Liver (tissue), 3 donors: Measurements from ENCODE around the gene CCDC178.

Experiments
- GABPA ChIP-seq, 2 donors: IDR thresholded peaks in 1 of 2; conservative IDR thresholded peaks in 1 of 2; 2 replicates each; pipeline ENCODE4 v1.6.1; 2016; ENCODE audit warnings: antibody characterized with exemption in 2 of 2, mild to moderate bottlenecking in 1 of 2, moderate library complexity in 1 of 2
- HNF4G ChIP-seq: IDR thresholded peaks from 2 replicates; pipeline ENCODE4 v1.6.1; 2016; ENCODE audit warnings: antibody characterized with exemption
- SP1 ChIP-seq: IDR thresholded peaks from 2 replicates; pipeline ENCODE4 v1.6.1; 2018; ENCODE audit warnings: antibody characterized with exemption, mild to moderate bottlenecking
- TAF1 ChIP-seq: conservative IDR thresholded peaks from 2 replicates; pipeline ENCODE4 v1.6.1; 2016; ENCODE audit warnings: antibody characterized with exemption, mild to moderate bottlenecking
- YY1 ChIP-seq: IDR thresholded peaks from 2 replicates; pipeline ENCODE4 v1.6.1; 2016; ENCODE audit warnings: antibody characterized with exemption, mild to moderate bottlenecking
- TF ChIP-seq, protein P1 (sequence below): fragments of 150-350 bp; IDR thresholded peaks from 2 replicates; pipeline ENCODE4 v1.5.1; 2017; ENCODE audit warnings: improper control_type of control experiment, low read depth, low read length; ENCODE audit not compliant: missing input control
- TF ChIP-seq, protein P2 (sequence below): IDR thresholded peaks from 2 replicates; pipeline ENCODE4 v1.6.1; 2016; ENCODE audit warnings: antibody characterized with exemption, mild to moderate bottlenecking
- TF ChIP-seq, protein P3 (sequence below): IDR thresholded peaks from 2 replicates; pipeline ENCODE4 v1.6.1; 2016; ENCODE audit warnings: antibody characterized with exemption
- TF ChIP-seq, protein P4 (sequence below): IDR thresholded peaks from 2 replicates; pipeline ENCODE4 v1.6.1; 2016; ENCODE audit warnings: antibody characterized with exemption
- donor health status: healthy.
- donor health status: healthy.

DNA sequence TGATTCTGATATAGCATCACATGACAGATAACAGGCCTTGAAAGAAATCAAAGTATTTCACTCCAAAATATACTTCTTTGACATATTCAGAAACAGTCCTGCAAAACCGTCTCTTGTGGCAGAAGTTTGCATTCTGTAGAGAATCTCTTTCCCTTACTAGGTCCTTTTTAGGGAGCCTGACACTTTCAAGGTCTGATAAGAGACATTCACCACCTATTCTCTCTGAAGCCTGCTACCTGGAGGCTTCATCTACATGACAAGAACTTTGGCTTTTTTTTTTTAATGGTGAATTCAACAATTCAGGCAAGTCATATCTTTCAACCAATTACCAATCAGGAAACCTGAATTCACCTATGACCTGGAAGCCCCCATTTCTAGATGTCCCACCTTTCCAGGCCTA, 83.8 kb downstream of the CCDC178 start:
- TF ChIP-seq SP1 = no peak
- TF ChIP-seq, protein P1, sequence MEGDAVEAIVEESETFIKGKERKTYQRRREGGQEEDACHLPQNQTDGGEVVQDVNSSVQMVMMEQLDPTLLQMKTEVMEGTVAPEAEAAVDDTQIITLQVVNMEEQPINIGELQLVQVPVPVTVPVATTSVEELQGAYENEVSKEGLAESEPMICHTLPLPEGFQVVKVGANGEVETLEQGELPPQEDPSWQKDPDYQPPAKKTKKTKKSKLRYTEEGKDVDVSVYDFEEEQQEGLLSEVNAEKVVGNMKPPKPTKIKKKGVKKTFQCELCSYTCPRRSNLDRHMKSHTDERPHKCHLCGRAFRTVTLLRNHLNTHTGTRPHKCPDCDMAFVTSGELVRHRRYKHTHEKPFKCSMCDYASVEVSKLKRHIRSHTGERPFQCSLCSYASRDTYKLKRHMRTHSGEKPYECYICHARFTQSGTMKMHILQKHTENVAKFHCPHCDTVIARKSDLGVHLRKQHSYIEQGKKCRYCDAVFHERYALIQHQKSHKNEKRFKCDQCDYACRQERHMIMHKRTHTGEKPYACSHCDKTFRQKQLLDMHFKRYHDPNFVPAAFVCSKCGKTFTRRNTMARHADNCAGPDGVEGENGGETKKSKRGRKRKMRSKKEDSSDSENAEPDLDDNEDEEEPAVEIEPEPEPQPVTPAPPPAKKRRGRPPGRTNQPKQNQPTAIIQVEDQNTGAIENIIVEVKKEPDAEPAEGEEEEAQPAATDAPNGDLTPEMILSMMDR = no peak
- TF ChIP-seq, protein P2, sequence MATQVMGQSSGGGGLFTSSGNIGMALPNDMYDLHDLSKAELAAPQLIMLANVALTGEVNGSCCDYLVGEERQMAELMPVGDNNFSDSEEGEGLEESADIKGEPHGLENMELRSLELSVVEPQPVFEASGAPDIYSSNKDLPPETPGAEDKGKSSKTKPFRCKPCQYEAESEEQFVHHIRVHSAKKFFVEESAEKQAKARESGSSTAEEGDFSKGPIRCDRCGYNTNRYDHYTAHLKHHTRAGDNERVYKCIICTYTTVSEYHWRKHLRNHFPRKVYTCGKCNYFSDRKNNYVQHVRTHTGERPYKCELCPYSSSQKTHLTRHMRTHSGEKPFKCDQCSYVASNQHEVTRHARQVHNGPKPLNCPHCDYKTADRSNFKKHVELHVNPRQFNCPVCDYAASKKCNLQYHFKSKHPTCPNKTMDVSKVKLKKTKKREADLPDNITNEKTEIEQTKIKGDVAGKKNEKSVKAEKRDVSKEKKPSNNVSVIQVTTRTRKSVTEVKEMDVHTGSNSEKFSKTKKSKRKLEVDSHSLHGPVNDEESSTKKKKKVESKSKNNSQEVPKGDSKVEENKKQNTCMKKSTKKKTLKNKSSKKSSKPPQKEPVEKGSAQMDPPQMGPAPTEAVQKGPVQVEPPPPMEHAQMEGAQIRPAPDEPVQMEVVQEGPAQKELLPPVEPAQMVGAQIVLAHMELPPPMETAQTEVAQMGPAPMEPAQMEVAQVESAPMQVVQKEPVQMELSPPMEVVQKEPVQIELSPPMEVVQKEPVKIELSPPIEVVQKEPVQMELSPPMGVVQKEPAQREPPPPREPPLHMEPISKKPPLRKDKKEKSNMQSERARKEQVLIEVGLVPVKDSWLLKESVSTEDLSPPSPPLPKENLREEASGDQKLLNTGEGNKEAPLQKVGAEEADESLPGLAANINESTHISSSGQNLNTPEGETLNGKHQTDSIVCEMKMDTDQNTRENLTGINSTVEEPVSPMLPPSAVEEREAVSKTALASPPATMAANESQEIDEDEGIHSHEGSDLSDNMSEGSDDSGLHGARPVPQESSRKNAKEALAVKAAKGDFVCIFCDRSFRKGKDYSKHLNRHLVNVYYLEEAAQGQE = no peak
- TF ChIP-seq HNF4G = no peak
- TF ChIP-seq, protein P3, sequence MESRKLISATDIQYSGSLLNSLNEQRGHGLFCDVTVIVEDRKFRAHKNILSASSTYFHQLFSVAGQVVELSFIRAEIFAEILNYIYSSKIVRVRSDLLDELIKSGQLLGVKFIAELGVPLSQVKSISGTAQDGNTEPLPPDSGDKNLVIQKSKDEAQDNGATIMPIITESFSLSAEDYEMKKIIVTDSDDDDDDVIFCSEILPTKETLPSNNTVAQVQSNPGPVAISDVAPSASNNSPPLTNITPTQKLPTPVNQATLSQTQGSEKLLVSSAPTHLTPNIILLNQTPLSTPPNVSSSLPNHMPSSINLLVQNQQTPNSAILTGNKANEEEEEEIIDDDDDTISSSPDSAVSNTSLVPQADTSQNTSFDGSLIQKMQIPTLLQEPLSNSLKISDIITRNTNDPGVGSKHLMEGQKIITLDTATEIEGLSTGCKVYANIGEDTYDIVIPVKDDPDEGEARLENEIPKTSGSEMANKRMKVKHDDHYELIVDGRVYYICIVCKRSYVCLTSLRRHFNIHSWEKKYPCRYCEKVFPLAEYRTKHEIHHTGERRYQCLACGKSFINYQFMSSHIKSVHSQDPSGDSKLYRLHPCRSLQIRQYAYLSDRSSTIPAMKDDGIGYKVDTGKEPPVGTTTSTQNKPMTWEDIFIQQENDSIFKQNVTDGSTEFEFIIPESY = no peak
- no peak for TF ChIP-seq GABPA (IDR thresholded peaks at IDR 0.05 in 1 of 2, conservative IDR thresholded peaks at IDR 0.05 in 1 of 2)
- no peak for TF ChIP-seq TAF1
- TF ChIP-seq, protein P4, sequence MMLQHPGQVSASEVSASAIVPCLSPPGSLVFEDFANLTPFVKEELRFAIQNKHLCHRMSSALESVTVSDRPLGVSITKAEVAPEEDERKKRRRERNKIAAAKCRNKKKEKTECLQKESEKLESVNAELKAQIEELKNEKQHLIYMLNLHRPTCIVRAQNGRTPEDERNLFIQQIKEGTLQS = no peak
- TF ChIP-seq YY1 = no peak
